Suprapubic skin (tissue), 3 donors: ENCODE data around the gene APOB.

ENCODE experiments used
- CTCF ChIP-seq, 2 donors: fragments of 200-600 bp in 1 of 2; fragments of 450-650 bp in 1 of 2; sonication (generic) in 1 of 2; IDR thresholded peaks; one replicate each; pipeline ENCODE4 v1.5.1; 2016 to 2019; ENCODE audit warnings: antibody characterized with exemption in 2 of 2, mild to moderate bottlenecking in 1 of 2, moderate library complexity in 1 of 2
- POLR2A ChIP-seq, 2 donors: fragments of 450-650 bp; IDR thresholded peaks; one replicate each; pipeline ENCODE4 v1.6.1; 2017; ENCODE audit warnings: antibody characterized with exemption in 2 of 2, mild to moderate bottlenecking in 2 of 2, moderate library complexity in 2 of 2

DNA sequence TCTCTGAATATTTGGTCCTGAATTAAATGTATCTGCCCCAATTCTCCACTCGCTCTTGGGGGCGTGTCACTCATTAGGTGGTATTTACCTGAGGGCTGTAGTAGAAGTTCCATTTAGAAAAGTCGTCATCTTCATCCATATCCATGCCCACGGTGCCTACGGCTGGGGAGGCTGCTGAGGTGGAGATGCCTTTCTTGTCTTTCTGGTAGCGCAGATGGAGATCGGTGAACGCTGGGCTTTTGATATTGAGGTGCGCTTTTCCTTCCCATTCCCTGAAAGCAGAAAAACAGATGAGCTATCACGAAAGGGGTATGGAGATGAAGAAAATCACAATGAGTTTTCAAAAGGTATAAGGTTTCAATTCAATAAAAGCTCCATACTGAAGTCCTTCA, 39.7 kb downstream of the APOB start:
- TF ChIP-seq CTCF (IDR thresholded peaks at IDR 0.05), result no peak
- no peak for TF ChIP-seq POLR2A (IDR thresholded peaks at IDR 0.05)
